Cardiac fibroblast (primary cell): ENCODE measurements around the gene GRN.
"Not testable (repeated sequence)": the region's sequence is repeated elsewhere in the genome, so short reads cannot be mapped to it uniquely, and the experiment has no call there.

ENCODE experiments used
- DNase-seq, 2 donors: peaks; one replicate each; pipeline versions ENCODE4 v3.0.0 to v3.0.0-alpha.2; 2010; ENCODE audit warnings: low read depth in 2 of 2
- H3K4me3 ChIP-seq, 2 donors: replicated peaks in 1 of 2; 1 replicate in 1 of 2; 2 replicates in 1 of 2; pipeline ENCODE4 v1.5.1; 2011; ENCODE audit warnings: low read depth in 2 of 2, low read length in 2 of 2, mild to moderate bottlenecking in 2 of 2, moderate library complexity in 1 of 2
- TF ChIP-seq, protein P1 (sequence below): IDR thresholded peaks from one replicate; pipeline ENCODE4 v1.5.1; 2011; ENCODE audit warnings: low read depth, mild to moderate bottlenecking, low read length, inconsistent platforms

GRN gene

DNA sequence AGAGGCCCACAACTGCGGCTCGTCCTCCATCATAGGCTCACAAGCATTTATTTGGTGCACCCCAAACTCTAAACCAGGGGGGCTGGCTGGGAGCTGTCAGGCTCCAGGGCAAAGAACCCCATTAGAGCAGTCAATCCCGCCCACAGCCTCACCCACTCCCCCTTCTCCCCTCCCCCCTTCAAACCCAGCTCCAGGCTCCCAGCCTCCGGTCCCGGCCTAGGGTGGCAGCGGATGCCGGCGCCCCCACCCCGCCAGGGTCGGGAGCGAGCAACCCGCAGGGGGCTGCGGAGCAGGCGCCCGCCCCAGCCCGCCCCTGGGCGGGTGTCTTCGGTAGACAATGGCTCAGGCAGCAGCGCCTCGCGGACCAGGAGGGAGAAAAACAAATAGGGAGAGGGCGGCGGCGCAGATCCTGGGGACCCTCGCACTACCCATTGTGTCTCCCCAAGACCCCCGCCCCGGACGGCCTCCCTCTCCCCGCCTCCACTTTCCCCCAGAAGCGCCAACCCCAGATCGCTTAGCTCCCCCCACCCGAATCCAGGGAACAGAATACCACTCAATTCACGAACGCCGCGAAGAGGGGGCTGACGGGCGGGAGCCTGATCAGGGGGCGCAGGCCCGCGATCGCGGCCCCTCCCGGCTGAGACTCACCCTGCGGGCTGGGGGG is 18.0 kb downstream of the GRN start:
- no peak for DNase-seq
- TF ChIP-seq, protein P1, sequence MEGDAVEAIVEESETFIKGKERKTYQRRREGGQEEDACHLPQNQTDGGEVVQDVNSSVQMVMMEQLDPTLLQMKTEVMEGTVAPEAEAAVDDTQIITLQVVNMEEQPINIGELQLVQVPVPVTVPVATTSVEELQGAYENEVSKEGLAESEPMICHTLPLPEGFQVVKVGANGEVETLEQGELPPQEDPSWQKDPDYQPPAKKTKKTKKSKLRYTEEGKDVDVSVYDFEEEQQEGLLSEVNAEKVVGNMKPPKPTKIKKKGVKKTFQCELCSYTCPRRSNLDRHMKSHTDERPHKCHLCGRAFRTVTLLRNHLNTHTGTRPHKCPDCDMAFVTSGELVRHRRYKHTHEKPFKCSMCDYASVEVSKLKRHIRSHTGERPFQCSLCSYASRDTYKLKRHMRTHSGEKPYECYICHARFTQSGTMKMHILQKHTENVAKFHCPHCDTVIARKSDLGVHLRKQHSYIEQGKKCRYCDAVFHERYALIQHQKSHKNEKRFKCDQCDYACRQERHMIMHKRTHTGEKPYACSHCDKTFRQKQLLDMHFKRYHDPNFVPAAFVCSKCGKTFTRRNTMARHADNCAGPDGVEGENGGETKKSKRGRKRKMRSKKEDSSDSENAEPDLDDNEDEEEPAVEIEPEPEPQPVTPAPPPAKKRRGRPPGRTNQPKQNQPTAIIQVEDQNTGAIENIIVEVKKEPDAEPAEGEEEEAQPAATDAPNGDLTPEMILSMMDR = no peak
- peak overlapping the region; percentile 68 to 76 for H3K4me3 ChIP-seq

DNA sequence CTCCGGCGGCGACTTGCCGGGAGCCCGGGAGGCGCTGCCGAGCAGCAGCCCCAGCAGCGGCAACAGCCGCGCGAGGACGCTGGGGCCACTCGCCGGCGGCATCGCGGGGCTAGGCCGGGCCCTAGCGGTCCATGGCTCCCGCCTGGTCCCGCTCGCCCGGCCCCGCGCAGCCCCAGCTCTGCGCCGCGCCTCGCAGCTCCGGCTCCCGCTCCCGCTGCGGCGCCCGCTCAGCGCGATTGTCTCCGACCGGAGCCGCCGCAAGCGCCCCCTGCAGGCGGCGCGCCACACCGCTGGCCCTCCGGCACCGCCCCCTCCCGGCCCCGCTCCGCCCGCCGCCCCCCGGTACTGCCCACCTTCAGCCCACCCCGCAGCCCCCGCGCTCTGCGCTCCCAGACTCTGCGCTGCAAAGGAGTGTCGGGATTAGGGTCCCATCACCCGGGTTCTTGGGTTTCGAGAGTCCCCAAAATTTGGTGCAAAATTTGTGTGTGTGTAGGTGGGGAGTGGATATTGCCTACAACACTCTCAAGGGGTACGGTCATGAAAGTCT is 18.6 kb downstream of the GRN start, which contains the start of gene FAM171A2:
TSS of gene FAM171A2 (minus strand) at position 241 of the 547 bp plus-strand sequence. CDS start at position 102, 139 bp downstream.
- peak; percentile 35 to 64 for DNase-seq
- H3K4me3 ChIP-seq = peak within 1 kb of the TSS; percentile 68 to 76
- TF ChIP-seq, protein P1 = peak; percentile 12

- DNase-seq, H3K4me3 ChIP-seq: not testable (repeated sequence)
These were observed 19.9 kb downstream of the GRN start for GRCh38 chr17:44365051-44365450.

GRCh38 chr17:44367231-44367979 is 22.3 kb downstream of the GRN start:
- no peak for DNase-seq

DNA sequence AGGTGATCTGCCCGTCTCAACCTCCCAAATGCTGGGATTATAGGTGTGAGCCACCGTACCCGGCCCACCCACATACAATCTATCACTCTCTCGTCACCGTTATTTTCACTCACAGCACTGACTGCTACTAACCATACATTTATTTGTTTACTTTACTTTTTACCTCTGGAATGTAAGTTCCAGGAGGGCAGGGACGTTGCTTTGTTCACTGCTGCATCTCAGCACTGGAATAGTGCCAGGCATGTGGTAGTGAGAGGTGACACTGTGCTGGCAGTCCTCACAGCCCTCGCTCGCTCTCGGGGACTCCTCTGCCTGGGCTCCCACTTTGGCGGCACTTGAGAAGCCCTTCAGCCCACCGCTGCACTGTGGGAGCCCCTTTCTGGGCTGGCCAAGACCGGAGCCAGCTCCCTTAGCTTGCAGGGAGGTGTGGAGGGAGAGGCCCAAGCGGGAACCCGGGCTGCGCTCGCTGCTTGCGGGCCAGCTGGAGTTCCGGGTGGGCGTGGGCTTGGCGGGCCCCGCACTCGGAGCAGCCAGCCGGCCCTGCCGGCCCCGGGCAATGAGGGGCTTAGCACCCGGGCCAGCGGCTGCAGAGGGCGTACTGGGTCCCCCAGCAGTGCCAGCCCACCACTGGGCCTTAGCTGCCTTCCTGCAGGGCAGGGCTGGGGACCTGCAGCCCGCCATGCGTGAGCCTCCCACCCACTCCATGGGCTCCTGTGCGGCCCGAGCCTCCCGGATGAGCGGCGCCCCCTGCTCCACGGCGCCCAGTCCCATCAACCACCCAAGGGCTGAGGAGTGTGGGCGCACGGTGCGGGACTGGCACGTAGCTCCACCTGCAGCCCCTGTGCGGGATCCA is 23.5 kb downstream of the GRN start:
- not testable (repeated sequence) for H3K4me3 ChIP-seq, DNase-seq

More at GRCh38 chr17:44367231-44367979, 22.3 kb downstream of the GRN start:
- TF ChIP-seq, protein P1 = no peak
- no peak overlapping the region for H3K4me3 ChIP-seq

GRCh38 chr17:44369414-44370023 is 24.4 kb downstream of the GRN start:
- not testable (repeated sequence) for DNase-seq, H3K4me3 ChIP-seq

- DNase-seq = no peak
- TF ChIP-seq, protein P1 = no peak
- no peak overlapping the region for H3K4me3 ChIP-seq
These were observed 26.9 kb downstream of the GRN start for GRCh38 chr17:44372036-44372435.
